Measurements from ENCODE around the gene DHRSX. TPM values are rescaled to one million over a fixed set of nuclear protein-coding genes. Genes with fewer than 3 reads are reported as not detected.
A peak's percentile ranks its signal among the peaks of the same experiment; 100 is the strongest.

DHRSX gene
- total and polyA plus RNA-seq, 2 donors (not counting 1 experiment from before 2014, with no cell fraction given): 23.7 to 25.6 TPM

DNA sequence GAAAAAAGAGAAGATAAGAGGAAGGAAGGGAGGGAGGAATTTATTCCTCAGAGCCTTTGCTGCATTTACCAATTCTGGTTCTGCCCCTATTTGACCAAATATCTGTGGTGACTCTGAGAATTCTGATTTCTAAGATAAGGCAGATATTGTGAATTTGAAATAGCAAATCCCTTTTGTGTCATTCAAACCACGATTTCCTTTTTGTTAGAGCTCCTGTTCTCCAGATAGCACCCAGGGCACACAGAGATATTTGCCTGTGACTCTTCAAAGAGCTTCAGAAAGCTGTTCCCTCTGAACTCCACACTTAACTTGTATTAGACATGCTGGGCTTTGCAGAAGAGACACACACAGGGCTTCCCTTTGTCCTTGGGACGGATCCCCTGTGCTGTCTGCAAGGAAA, 272.2 kb downstream of the DHRSX start:
- Histone ChIP-seq H3K4me1 (ENCODE audit: control insufficient read depth, extremely low read depth, insufficient read depth, low read length) (no peaks in the 10 kb centered on the region), H2AFZ (ENCODE audit: low read length) (no peak overlapping the region), H3K27me3 (ENCODE audit: control insufficient read depth, insufficient read depth, low read length) (no peaks in the 10 kb centered on the region), H3K4me2 (ENCODE audit: extremely low read depth, insufficient read depth, low read length) (no peak overlapping the region), H3K36me3 (ENCODE audit: control insufficient read depth, insufficient read depth, low read length) (no peaks in the 10 kb centered on the region), H3K4me3 (replicated peaks in 1 of 4; ENCODE audit: control extremely low read depth in 1 of 4, insufficient read depth in 1 of 4, low read depth in 3 of 4, low read length in 4 of 4) (no peak overlapping the region), H3K79me2 (ENCODE audit: control insufficient read depth, insufficient read depth, low read length) (no peaks in the 10 kb centered on the region), H4K20me1 (ENCODE audit: control insufficient read depth, extremely low read depth, insufficient read depth, low read length) (no peaks in the 10 kb centered on the region), H3K27ac (ENCODE audit: insufficient read depth, low read length) (no peak overlapping the region), H3K9me3 (ENCODE audit: control insufficient read depth, insufficient read depth, low read depth, low read length) (no peaks in the 10 kb centered on the region), H3K9ac (ENCODE audit: insufficient read depth, low read length) (no peak overlapping the region)
- peak in 1 of 2 donors; percentile 5 for DNase-seq (ENCODE audit: low read depth in 2 of 2)
- TF ChIP-seq EZH2 (IDR thresholded peaks at IDR 0.05; ENCODE audit: low read length, missing control alignments): no peak
- TF ChIP-seq, protein P1, sequence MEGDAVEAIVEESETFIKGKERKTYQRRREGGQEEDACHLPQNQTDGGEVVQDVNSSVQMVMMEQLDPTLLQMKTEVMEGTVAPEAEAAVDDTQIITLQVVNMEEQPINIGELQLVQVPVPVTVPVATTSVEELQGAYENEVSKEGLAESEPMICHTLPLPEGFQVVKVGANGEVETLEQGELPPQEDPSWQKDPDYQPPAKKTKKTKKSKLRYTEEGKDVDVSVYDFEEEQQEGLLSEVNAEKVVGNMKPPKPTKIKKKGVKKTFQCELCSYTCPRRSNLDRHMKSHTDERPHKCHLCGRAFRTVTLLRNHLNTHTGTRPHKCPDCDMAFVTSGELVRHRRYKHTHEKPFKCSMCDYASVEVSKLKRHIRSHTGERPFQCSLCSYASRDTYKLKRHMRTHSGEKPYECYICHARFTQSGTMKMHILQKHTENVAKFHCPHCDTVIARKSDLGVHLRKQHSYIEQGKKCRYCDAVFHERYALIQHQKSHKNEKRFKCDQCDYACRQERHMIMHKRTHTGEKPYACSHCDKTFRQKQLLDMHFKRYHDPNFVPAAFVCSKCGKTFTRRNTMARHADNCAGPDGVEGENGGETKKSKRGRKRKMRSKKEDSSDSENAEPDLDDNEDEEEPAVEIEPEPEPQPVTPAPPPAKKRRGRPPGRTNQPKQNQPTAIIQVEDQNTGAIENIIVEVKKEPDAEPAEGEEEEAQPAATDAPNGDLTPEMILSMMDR (conservative IDR thresholded peaks at IDR 0.05 in 1 of 2, IDR thresholded peaks at IDR 0.05 in 1 of 2; ENCODE audit: low read depth in 1 of 2, low read length in 2 of 2): no peak

- no peak overlapping the region for H3K4me2 ChIP-seq (ENCODE audit: extremely low read depth, insufficient read depth, low read length)
- DNase-seq (ENCODE audit: low read depth in 2 of 2): no peak
- TF ChIP-seq, protein P1 (conservative IDR thresholded peaks at IDR 0.05 in 1 of 2, IDR thresholded peaks at IDR 0.05 in 1 of 2; ENCODE audit: low read depth in 1 of 2, low read length in 2 of 2): no peak
- TF ChIP-seq EZH2 (IDR thresholded peaks at IDR 0.05; ENCODE audit: low read length, missing control alignments): no peak
These were observed 273.7 kb downstream of the DHRSX start for GRCh38 chrX:2226906-2227656.

GRCh38 chrX:2226182-2226581, 274.6 kb downstream of the DHRSX start:
- no peak overlapping the region for H2AFZ ChIP-seq (ENCODE audit: low read length)
- no peaks in the 10 kb centered on the region for H3K27me3 ChIP-seq (ENCODE audit: control insufficient read depth, insufficient read depth, low read length)
- no peaks in the 10 kb centered on the region for H3K36me3 ChIP-seq (ENCODE audit: control insufficient read depth, insufficient read depth, low read length)
- H3K79me2 ChIP-seq (ENCODE audit: control insufficient read depth, insufficient read depth, low read length): no peaks in the 10 kb centered on the region
- no peaks in the 10 kb centered on the region for H3K9me3 ChIP-seq (ENCODE audit: control insufficient read depth, insufficient read depth, low read depth, low read length)
- no peak overlapping the region for H3K4me3 ChIP-seq (replicated peaks in 1 of 4; ENCODE audit: control extremely low read depth in 1 of 4, insufficient read depth in 1 of 4, low read depth in 3 of 4, low read length in 4 of 4)
- no peaks in the 10 kb centered on the region for H4K20me1 ChIP-seq (ENCODE audit: control insufficient read depth, extremely low read depth, insufficient read depth, low read length)
- H3K9ac ChIP-seq (ENCODE audit: insufficient read depth, low read length): no peak overlapping the region
- no peak overlapping the region for H3K4me2 ChIP-seq (ENCODE audit: extremely low read depth, insufficient read depth, low read length)
- no peak overlapping the region for H3K27ac ChIP-seq (ENCODE audit: insufficient read depth, low read length)
- no peak for DNase-seq (ENCODE audit: low read depth in 2 of 2)
- no peak for TF ChIP-seq EZH2 (IDR thresholded peaks at IDR 0.05; ENCODE audit: low read length, missing control alignments)
- TF ChIP-seq, protein P1 (conservative IDR thresholded peaks at IDR 0.05 in 1 of 2, IDR thresholded peaks at IDR 0.05 in 1 of 2; ENCODE audit: low read depth in 1 of 2, low read length in 2 of 2): no peak
- no peaks in the 10 kb centered on the region for H3K4me1 ChIP-seq (ENCODE audit: control insufficient read depth, extremely low read depth, insufficient read depth, low read length)

More at GRCh38 chrX:2226906-2227656, 273.7 kb downstream of the DHRSX start:
- no peaks in the 10 kb centered on the region for H3K4me1 ChIP-seq (ENCODE audit: control insufficient read depth, extremely low read depth, insufficient read depth, low read length)
- H3K9me3 ChIP-seq (ENCODE audit: control insufficient read depth, insufficient read depth, low read depth, low read length): no peaks in the 10 kb centered on the region
- no peaks in the 10 kb centered on the region for H3K36me3 ChIP-seq (ENCODE audit: control insufficient read depth, insufficient read depth, low read length)
- no peak overlapping the region for H3K27ac ChIP-seq (ENCODE audit: insufficient read depth, low read length)
- H3K9ac ChIP-seq (ENCODE audit: insufficient read depth, low read length): no peak overlapping the region
- no peak overlapping the region for H3K4me3 ChIP-seq (replicated peaks in 1 of 4; ENCODE audit: control extremely low read depth in 1 of 4, insufficient read depth in 1 of 4, low read depth in 3 of 4, low read length in 4 of 4)
- H4K20me1 ChIP-seq (ENCODE audit: control insufficient read depth, extremely low read depth, insufficient read depth, low read length): no peaks in the 10 kb centered on the region
- no peak overlapping the region for H2AFZ ChIP-seq (ENCODE audit: low read length)
- no peaks in the 10 kb centered on the region for H3K79me2 ChIP-seq (ENCODE audit: control insufficient read depth, insufficient read depth, low read length)
- no peaks in the 10 kb centered on the region for H3K27me3 ChIP-seq (ENCODE audit: control insufficient read depth, insufficient read depth, low read length)
